Renal pelvis (tissue), 4 donors: ENCODE results near the gene TOR1AIP1. TPM values are rescaled to one million over a fixed set of nuclear protein-coding genes. Genes with fewer than 3 reads are reported as not detected.

Experiments
- DNase-seq: peaks from one replicate; pipeline ENCODE4 v3.0.0-alpha.2; 2013
- polyA plus RNA-seq, 3 donors: library from polyadenylated mRNA; unstranded; fragments of 120-200 nt; gene quantifications; one replicate each; pipeline ENCODE4 v1.2.1, GENCODE V29; 2013; ENCODE audit not compliant: insufficient read length in 3 of 3

Gene TOR1AIP1
- polyA plus RNA-seq, 3 donors, result 40.5 to 57.7 (median 43.7) TPM

GRCh38 chr1:179876300-179876715, 5.8 kb upstream of the TOR1AIP1 start:
- DNase-seq, result no peak

DNA sequence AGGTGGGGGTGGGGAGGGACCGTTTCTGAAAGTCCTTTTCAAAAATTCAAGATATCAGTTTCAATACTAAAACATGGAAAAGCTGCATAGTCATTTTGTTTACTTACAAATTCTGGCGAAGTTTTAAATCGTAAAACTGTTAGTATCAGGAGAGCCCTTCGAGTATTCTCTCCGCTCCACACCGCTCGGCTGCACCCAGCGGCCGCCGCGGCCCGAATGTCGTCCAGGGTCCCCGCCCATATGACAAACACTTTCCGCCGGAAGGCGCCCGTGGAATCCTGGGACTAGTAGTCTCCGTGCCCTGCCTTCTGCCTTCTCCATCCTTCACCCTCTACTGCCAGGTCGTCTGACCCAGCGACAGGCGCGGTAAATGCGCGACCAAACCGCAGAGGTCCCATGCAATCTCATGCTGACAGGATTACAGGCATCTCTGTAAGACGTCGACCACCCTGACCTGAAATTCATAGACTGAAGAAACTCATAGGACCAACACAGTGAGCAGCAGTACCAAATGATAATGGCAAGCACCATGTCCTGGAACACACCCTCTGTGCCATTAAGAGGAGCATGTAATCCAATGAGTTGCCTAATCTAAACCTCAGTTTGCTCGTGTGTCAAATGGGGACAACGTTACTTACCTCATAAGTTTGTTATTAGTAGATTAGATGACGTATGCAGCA, 4.4 kb upstream of the TOR1AIP1 start, which contains the start of gene TOR1AIP2:
Gene TOR1AIP2, minus strand, starts transcription at position 218 of the 680 bp plus-strand sequence. CDS start 25,138 bp downstream, outside the sequence.
- DNase-seq, result peak; percentile 84

- no peak for DNase-seq
Observed at GRCh38 chr1:179879797-179880196, 2.3 kb upstream of the TOR1AIP1 start.

DNA sequence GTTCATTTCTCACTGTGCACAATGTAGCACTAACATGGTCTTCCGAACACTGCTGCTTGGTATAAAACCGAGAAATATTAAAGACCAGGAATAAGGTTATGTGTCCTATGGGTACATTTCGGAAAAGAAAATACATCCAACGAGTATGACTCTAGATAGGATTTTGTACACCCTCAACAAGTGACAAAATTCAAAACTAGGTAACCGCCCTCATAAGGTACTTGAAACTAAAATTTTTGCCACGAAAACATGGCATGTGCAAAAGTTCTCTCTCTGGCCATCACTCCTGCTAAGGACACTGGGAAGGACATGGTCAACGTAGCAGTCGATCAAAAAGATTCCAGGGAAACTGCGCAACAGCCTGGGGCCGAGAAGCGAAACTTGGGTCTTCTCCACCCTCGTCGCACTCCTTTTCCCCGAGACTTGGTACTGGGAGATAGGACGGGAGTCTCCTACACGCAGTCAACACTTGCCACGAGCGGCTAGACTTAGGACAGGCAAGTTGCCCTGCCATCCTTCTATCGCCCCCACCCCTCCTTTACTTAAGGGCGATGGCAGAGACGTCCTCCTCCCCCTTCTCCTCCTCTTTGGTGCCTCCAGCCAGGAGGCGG, 338 bp upstream of the TOR1AIP1 start:
- no peak for DNase-seq

GRCh38 chr1:179883040-179883744, 1.1 kb downstream of the TOR1AIP1 start:
- no peak for DNase-seq

DNA sequence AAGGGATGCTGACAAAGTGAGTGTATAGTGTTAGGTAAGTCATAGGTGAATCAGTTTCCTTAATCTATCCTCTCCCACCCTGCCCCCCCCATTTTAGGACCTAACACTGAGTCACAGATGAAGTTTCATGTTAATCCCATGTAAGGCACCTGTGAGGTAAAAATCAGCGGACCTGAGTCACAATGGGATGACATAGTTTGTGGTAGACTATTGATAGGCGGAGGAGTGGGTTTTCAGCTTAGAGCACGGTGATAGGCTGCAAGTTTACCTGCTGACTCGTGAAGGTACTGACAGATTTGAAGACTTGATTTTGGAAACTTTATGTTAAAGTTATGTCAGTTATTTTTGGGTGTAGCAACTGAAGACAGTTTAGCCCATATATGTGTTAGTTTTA, 1.7 kb downstream of the TOR1AIP1 start:
- no peak for DNase-seq

GRCh38 chr1:179888071-179888470, 6.0 kb downstream of the TOR1AIP1 start:
- DNase-seq, result no peak

DNA sequence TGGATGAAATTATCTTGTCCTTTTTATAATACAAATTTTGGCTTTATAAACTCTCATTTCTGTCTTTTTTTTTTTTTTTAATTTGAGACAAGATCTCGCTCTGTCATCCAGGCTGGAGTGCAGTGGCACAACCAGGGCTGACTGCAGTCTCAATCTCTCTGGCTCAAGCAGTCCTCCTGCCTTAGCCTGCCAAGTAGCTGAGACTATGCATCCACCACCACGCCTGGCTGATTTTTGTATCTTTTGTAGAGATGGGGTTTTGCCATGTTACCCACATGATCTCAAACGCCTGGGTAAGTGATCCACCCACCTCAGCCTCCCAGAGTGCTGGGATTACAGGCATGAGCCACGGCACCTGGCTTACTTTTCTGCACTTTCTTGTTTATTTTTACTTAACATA, 7.5 kb downstream of the TOR1AIP1 start:
- no peak for DNase-seq

GRCh38 chr1:179910934-179911333, 28.8 kb downstream of the TOR1AIP1 start:
- DNase-seq, result no peak

GRCh38 chr1:179911812-179912211, 29.7 kb downstream of the TOR1AIP1 start:
- no peak for DNase-seq

GRCh38 chr1:179917601-179918429, 35.7 kb downstream of the TOR1AIP1 start:
- no peak for DNase-seq

GRCh38 chr1:179921472-179921871, 39.4 kb downstream of the TOR1AIP1 start:
- no peak for DNase-seq

- no peak for DNase-seq
Observed at GRCh38 chr1:179921981-179922872, 40.1 kb downstream of the TOR1AIP1 start.

GRCh38 chr1:179923029-179923428, 40.9 kb downstream of the TOR1AIP1 start:
- no peak for DNase-seq

DNA sequence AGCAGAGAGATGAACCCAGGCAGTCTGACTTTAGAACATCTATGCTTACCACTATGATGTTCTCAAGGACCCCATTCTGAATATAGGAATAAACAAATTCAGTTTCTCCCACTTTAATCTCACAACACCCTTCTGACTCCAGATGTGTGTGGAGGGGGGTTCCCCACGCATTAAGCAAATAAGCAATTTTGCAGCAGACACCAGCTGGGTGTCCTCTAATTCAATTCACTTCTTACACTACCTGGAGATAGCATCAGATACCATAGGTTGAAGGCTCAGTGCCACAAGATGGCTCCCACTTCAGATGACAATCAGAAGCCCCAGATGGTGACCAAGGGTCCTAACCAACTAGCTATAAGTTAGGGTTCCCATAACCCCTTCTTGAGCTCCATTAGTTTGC, 42.2 kb downstream of the TOR1AIP1 start:
- no peak for DNase-seq

- DNase-seq, result no peak
Observed at GRCh38 chr1:179925302-179925701, 43.2 kb downstream of the TOR1AIP1 start.

- DNase-seq, result no peak
Observed at GRCh38 chr1:179925922-179926849, 44.1 kb downstream of the TOR1AIP1 start.

DNA sequence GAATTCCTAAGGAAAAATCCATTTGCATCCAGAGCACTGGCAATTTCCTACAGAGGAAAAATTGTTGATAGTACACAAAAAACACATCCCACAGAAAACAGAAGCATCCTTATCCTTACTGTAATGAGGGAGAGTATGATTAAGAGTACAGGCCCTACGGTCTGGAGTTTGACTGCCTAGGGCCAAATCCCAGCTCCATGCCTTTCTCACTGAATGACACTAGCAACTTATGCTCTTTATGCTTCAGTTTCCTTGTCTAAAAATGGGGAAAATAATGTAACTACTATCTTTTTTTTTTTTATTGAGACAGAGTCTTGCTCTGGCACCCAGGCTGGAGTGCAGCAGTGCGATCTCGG, 44.7 kb downstream of the TOR1AIP1 start:
- no peak for DNase-seq

DNA sequence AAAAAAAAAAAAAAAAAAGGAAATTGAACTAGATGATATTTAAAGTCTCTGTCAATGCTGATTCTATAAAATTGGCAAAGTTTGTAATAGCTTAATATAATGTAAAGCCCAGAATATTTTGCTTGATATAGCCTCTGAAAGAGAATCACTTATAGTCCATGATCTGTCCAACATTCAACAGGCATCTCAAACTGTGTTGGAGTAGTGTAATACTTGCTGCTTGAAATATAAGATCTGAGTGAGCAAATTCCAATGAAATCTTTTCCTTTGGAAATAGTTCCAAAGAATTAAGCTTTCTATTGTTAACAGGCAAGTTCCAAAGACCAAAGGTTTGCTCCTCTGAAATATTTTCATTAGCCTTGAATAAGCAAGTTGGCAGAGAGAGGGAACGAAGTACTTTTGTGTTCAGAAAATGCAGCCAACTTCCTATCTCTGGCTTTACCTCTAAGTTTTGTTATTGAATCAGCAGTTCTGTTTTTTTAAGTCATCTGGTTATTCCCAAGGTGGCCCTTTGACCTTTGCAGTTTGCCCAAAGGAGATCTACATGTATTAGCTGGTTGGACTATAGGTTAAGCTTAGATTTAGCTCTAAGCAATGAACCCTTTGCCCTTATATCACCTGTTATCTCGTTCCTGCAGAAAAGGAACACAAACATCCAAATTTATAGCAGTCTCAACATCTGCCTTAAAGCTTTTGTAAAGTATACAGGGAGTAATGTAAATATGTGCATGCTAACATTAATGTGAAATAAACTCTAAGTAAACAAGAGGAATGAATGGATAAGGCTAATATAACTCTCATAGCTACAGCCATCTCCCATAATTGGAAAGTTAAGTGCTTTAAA, 48.1 kb downstream of the TOR1AIP1 start:
- DNase-seq, result no peak
